Measurements from ENCODE around the gene TRAPPC2L. TPM values are rescaled to one million over a fixed set of nuclear protein-coding genes. Genes with fewer than 3 reads are reported as not detected.

The TRAPPC2L gene
- total and polyA plus RNA-seq, 10 of the 15 experiments (the other 5 are each of a cell fraction or from before 2014, with no cell fraction given) = 56.3 to 363 (median 118) TPM

GRCh38 chr16:88856828-88857727 is at the start of gene TRAPPC2L, which contains the start of gene GALNS (continued):
- TF ChIP-seq E2F8 (IDR thresholded peaks at IDR 0.05; ENCODE audit: low read depth, partially characterized antibody) (no peak), ETV6 (conservative IDR thresholded peaks at IDR 0.05 in 1 of 2, IDR thresholded peaks at IDR 0.05 in 1 of 2; ENCODE audit: borderline replicate concordance in 1 of 2, low read depth in 1 of 2) (no peak), MEF2B (IDR thresholded peaks at IDR 0.05; ENCODE audit: partially characterized antibody, poor library complexity, severe bottlenecking) (peak; percentile 64), SREBF1 (IDR thresholded peaks at IDR 0.05; ENCODE audit: low read length) (no peak), NFYA (IDR thresholded peaks at IDR 0.05; ENCODE audit: borderline replicate concordance, low read depth, low read length) (no peak), YY1 (IDR thresholded peaks at IDR 0.05; ENCODE audit: low read depth, low read length) (peak; percentile 97), RAD51 (IDR thresholded peaks at IDR 0.05) (peak; percentile 99), USF1 (IDR thresholded peaks at IDR 0.05; ENCODE audit: borderline replicate concordance, extremely low read length, insufficient read depth, low read depth, low read length) (peak; percentile 99), EGR1 (IDR thresholded peaks at IDR 0.05; ENCODE audit: borderline replicate concordance in 1 of 2, low read depth in 2 of 2, low read length in 2 of 2) (0 out of 3 replicates have a peak, but pooled peaks of 1 of the 2 experiments have one; percentile 17), E4F1 (IDR thresholded peaks at IDR 0.05; ENCODE audit: borderline replicate concordance, partially characterized antibody) (no peak), KAT2A (conservative IDR thresholded peaks at IDR 0.05; ENCODE audit: control insufficient read depth, low read depth, low read length) (no peak), SP1 (IDR thresholded peaks at IDR 0.05; ENCODE audit: low read depth, low read length) (peak; percentile 55), BCL3 (IDR thresholded peaks at IDR 0.05; ENCODE audit: borderline replicate concordance, insufficient read depth, low read depth, low read length, poor library complexity, severe bottlenecking) (no peak), E2F4 (IDR thresholded peaks at IDR 0.05; ENCODE audit: low read depth, low read length) (no peak), STAT3 (IDR thresholded peaks at IDR 0.05; ENCODE audit: low read depth, low read length) (no peak), MLLT1 (IDR thresholded peaks at IDR 0.05) (no peak), EED (IDR thresholded peaks at IDR 0.05; ENCODE audit: low read depth) (no peak)

Measured in GM12878 (cell line).